SK-N-SH (cell line): ENCODE results near the gene EFCAB8. TPM values are rescaled to one million over a fixed set of nuclear protein-coding genes. Genes with fewer than 3 reads are reported as not detected.

Experiments
- CTCF ChIA-PET: fragments of 300-600, 350-600 bp; formaldehyde crosslinking; extraction: SDS; loops from one replicate; lab custom pipeline; 2021; lab: Yijun Ruan, JAX
- POLR2A ChIA-PET: fragments of 350-600 bp; sonication (Branson Sonifier 250); formaldehyde crosslinking; extraction: SDS; loops from one replicate; lab custom pipeline; 2020; ENCODE audit warnings: antibody characterized with exemption, inconsistent platforms; lab: Yijun Ruan, JAX
- DNase-seq: peaks from one replicate; pipeline ENCODE4 v3.0.0; 2012
- H2AFZ ChIP-seq: fragments of 200-600 bp; sonication (generic); 2 replicates; pipeline ENCODE4 v1.8.1; 2016; ENCODE audit warnings: antibody characterized with exemption, mild to moderate bottlenecking, low read depth
- H3F3A ChIP-seq: fragments of 200-600 bp; sonication (generic); replicated peaks from 2 replicates; pipeline ENCODE3; 2016; ENCODE audit warnings: antibody characterized with exemption, mild to moderate bottlenecking; ENCODE audit not compliant: insufficient read depth
- H3K27ac ChIP-seq, 2 experiments: fragments of 200-500 bp in 1 of 2; fragments of 200-600 bp in 1 of 2; sonication (Bioruptor generic) in 1 of 2; sonication (generic), shearing (Covaris generic) in 1 of 2; 2 replicates each; pipeline versions ENCODE4 v1.5.1 to v1.6.1; 2014 to 2016; ENCODE audit warnings: low read depth in 2 of 2, inconsistent platforms in 1 of 2, low read length in 1 of 2, mild to moderate bottlenecking in 1 of 2, mixed read lengths in 1 of 2
- H3K27me3 ChIP-seq: fragments of 200-600 bp; sonication (generic), shearing (Covaris generic); 2 replicates; pipeline ENCODE4 v1.6.1; 2016; ENCODE audit warnings: mixed run types; ENCODE audit not compliant: insufficient read depth
- H3K36me3 ChIP-seq, 2 experiments: fragments of 200-500 bp in 1 of 2; fragments of 200-600 bp in 1 of 2; sonication (Bioruptor generic) in 1 of 2; sonication (generic) in 1 of 2; replicated peaks in 1 of 2; 2 replicates each; pipeline versions ENCODE3 to v1.5.1; 2014 to 2016; ENCODE audit warnings: low read length in 1 of 2, mild to moderate bottlenecking in 1 of 2; ENCODE audit not compliant: insufficient read depth in 2 of 2, control insufficient read depth in 1 of 2
- H3K4me1 ChIP-seq, 2 experiments: fragments of 200-500 bp in 1 of 2; fragments of 200-600 bp in 1 of 2; sonication (Bioruptor generic) in 1 of 2; sonication (generic), shearing (Covaris generic) in 1 of 2; 2 replicates each; pipeline versions ENCODE4 v1.5.1 to v1.6.1; 2014 to 2016; ENCODE audit warnings: low read depth in 1 of 2, low read length in 1 of 2, mixed run types in 1 of 2; ENCODE audit not compliant: insufficient read depth in 2 of 2, control insufficient read depth in 1 of 2
- H3K4me2 ChIP-seq: fragments of 200-600 bp; sonication (generic), shearing (Covaris generic); 2 replicates; pipeline ENCODE4 v1.6.1; 2017; ENCODE audit warnings: mixed run types
- H3K4me3 ChIP-seq, 2 experiments: fragments of 200-500 bp in 1 of 2; fragments of 200-600 bp in 1 of 2; sonication (Bioruptor generic) in 1 of 2; sonication (generic), shearing (Covaris generic) in 1 of 2; 2 replicates each; pipeline versions ENCODE4 v1.5.1 to v1.8.1; 2014 to 2016; ENCODE audit warnings: low read depth in 2 of 2, inconsistent platforms in 1 of 2, low read length in 1 of 2, mild to moderate bottlenecking in 1 of 2, mixed read lengths in 1 of 2, moderate library complexity in 1 of 2
- H3K79me2 ChIP-seq: fragments of 200-600 bp; sonication (generic); 2 replicates; pipeline ENCODE4 v1.8.1; 2017; ENCODE audit warnings: mild to moderate bottlenecking; ENCODE audit not compliant: insufficient read depth
- H3K9ac ChIP-seq: fragments of 200-600 bp; sonication (generic); 2 replicates; pipeline ENCODE4 v1.6.1; 2017; ENCODE audit warnings: mixed run types
- H3K9me2 ChIP-seq: fragments of 200-600 bp; sonication (generic); 2 replicates; pipeline ENCODE4 v1.6.1; 2017; ENCODE audit warnings: mixed run types
- H3K9me3 ChIP-seq: fragments of 200-600 bp; sonication (generic); 2 replicates; pipeline ENCODE4 v1.6.1; 2017; ENCODE audit warnings: mixed run types, mild to moderate bottlenecking, moderate library complexity
- H4K20me1 ChIP-seq: fragments of 200-600 bp; sonication (generic); 2 replicates; pipeline ENCODE4 v1.6.1; 2017; ENCODE audit warnings: mild to moderate bottlenecking, mixed run types; ENCODE audit not compliant: insufficient read depth
- CHD2 ChIP-seq: fragments of 150-350 bp; IDR thresholded peaks from 2 replicates; pipeline ENCODE4 v1.6.1; 2018; ENCODE audit warnings: low read length; ENCODE audit not compliant: partially characterized antibody
- CTCF ChIP-seq: fragments of 200-600 bp; sonication (generic); IDR thresholded peaks from 2 replicates; pipeline ENCODE4 v1.6.1; 2017; ENCODE audit warnings: antibody characterized with exemption, mild to moderate bottlenecking, moderate library complexity
- ELF1 ChIP-seq: IDR thresholded peaks from 2 replicates; pipeline ENCODE4 v1.4.0; 2012
- EP300 ChIP-seq, 2 experiments: IDR thresholded peaks; 2 replicates each; pipeline versions ENCODE4 v1.4.0 to v1.6.1; 2012; ENCODE audit warnings: borderline replicate concordance in 1 of 2, low read depth in 1 of 2, low read length in 1 of 2
- FOSL2 ChIP-seq: IDR thresholded peaks from 2 replicates; pipeline ENCODE4 v1.4.0; 2012; ENCODE audit warnings: low read depth, mild to moderate bottlenecking, moderate library complexity, borderline replicate concordance
- FOXM1 ChIP-seq: IDR thresholded peaks from 2 replicates; pipeline ENCODE4 v1.4.0; 2012; ENCODE audit warnings: low read depth, mild to moderate bottlenecking
- IRF3 ChIP-seq: fragments of 150-350 bp; IDR thresholded peaks from 2 replicates; pipeline ENCODE4 v1.6.1; 2016; ENCODE audit warnings: mild to moderate bottlenecking, low read depth, low read length
- JUND ChIP-seq: IDR thresholded peaks from 2 replicates; pipeline ENCODE4 v1.4.0; 2012
- MAX ChIP-seq: IDR thresholded peaks from 2 replicates; pipeline ENCODE4 v1.4.0; 2012; ENCODE audit warnings: low read depth
- MEF2A ChIP-seq: IDR thresholded peaks from 2 replicates; pipeline ENCODE4 v1.4.0; 2012; ENCODE audit warnings: low read depth, borderline replicate concordance
- MXI1 ChIP-seq: IDR thresholded peaks from 2 replicates; pipeline ENCODE4 v1.6.1; 2012; ENCODE audit warnings: mild to moderate bottlenecking, low read depth, low read length, improper control_type of control experiment
- NFIC ChIP-seq: IDR thresholded peaks from 2 replicates; pipeline ENCODE4 v1.4.0; 2012; ENCODE audit warnings: borderline replicate concordance
- PBX3 ChIP-seq: IDR thresholded peaks from 2 replicates; pipeline ENCODE4; 2012
- POLR2AphosphoS5 ChIP-seq: IDR thresholded peaks from 2 replicates; pipeline ENCODE4 v1.6.1; 2012; ENCODE audit warnings: low read depth, low read length
- RAD21 ChIP-seq: IDR thresholded peaks from 2 replicates; pipeline ENCODE4 v1.6.1; 2012; ENCODE audit warnings: mild to moderate bottlenecking, low read length
- RFX5 ChIP-seq: IDR thresholded peaks from 2 replicates; pipeline ENCODE4 v1.6.1; 2012; ENCODE audit warnings: mild to moderate bottlenecking, improper control_type of control experiment, low read length
- RXRA ChIP-seq: IDR thresholded peaks from 2 replicates; pipeline ENCODE4 v1.4.0; 2012; ENCODE audit warnings: low read depth, mild to moderate bottlenecking, borderline replicate concordance
- SMC3 ChIP-seq: IDR thresholded peaks from 2 replicates; pipeline ENCODE4 v1.6.1; 2012; ENCODE audit warnings: low read depth, low read length, improper control_type of control experiment
- TEAD4 ChIP-seq: IDR thresholded peaks from 2 replicates; pipeline ENCODE4 v1.4.0; 2012; ENCODE audit warnings: mild to moderate bottlenecking, borderline replicate concordance; ENCODE audit not compliant: insufficient read depth
- ZBTB33 ChIP-seq: IDR thresholded peaks from 2 replicates; pipeline ENCODE4 v1.4.0; 2012; ENCODE audit warnings: low read depth, borderline replicate concordance
- whole genome bisulfite sequencing: methylation state at CpG from one replicate; pipeline ENCODE4 v1.1.6; 2017; ENCODE audit warnings: low lambda C conversion rate; 5-methylcytosine and 5-hydroxymethylcytosine counted together
- polyA plus RNA-seq, 3 experiments: library from polyadenylated mRNA; depleted of rRNA; stranded (reverse); fragments of >200 nt; gene quantifications; 2 replicates each; pipeline ENCODE4 v1.2.3, GENCODE V29; 2012

EFCAB8 gene
- polyA plus RNA-seq, 1 of the 3 experiments (the other 2 are of a cell fraction), result not detected

- no peak overlapping the region for H2AFZ ChIP-seq
- no peak overlapping the region for H3K9ac ChIP-seq
- DNase-seq, result no peak
- H3K79me2 ChIP-seq, result no peaks in the 10 kb centered on the region
- H3K36me3 ChIP-seq, result no peaks in the 10 kb centered on the region
- H3K9me2 ChIP-seq, result no peaks in the 10 kb centered on the region
- ChIA-PET CTCF (interaction anchor here (1.7 to 2.2 kb wide), 2 partner anchors 21 to 91 kb away, joined by 6 read pairs; no protein-coding TSS in a partner anchor), POLR2A (interaction anchor here (0.8 kb wide), 1 partner anchor 33 kb away, joined by 3 read pairs; no protein-coding TSS in a partner anchor)
- H3K27ac ChIP-seq, result no peak overlapping the region
- H3K9me3 ChIP-seq, result no peaks in the 10 kb centered on the region
- no peak overlapping the region for H3K4me2 ChIP-seq
- WGBS, result 70% methylated on average over 2 of the region's 2 CpGs
- H3K4me3 ChIP-seq, result no peak overlapping the region
- no peaks in the 10 kb centered on the region for H4K20me1 ChIP-seq
- no peaks in the 10 kb centered on the region for H3F3A ChIP-seq
- no peak for TF ChIP-seq NFIC
- TF ChIP-seq RXRA, result no peak
- TF ChIP-seq MAX, result no peak
- no peak for TF ChIP-seq POLR2AphosphoS5
- no peak for TF ChIP-seq MEF2A
- TF ChIP-seq SMC3, result no peak
- no peak for TF ChIP-seq FOSL2
- TF ChIP-seq CTCF, result no peak
- no peak for TF ChIP-seq PBX3
- TF ChIP-seq RAD21, result no peak
- no peak for TF ChIP-seq FOXM1
- no peak for TF ChIP-seq RFX5
- TF ChIP-seq MXI1, result no peak
- no peak for TF ChIP-seq TEAD4
- no peak for TF ChIP-seq CHD2
- no peak for TF ChIP-seq JUND
- no peak for TF ChIP-seq ZBTB33
- TF ChIP-seq IRF3, result no peak
- TF ChIP-seq ELF1, result no peak
- no peak for TF ChIP-seq EP300 (IDR thresholded peaks at IDR 0.05; ENCODE audit: borderline replicate concordance in 1 of 2, low read depth in 1 of 2, low read length in 1 of 2)
- no peaks in the 10 kb centered on the region; a peak in 1 of 4 replicates for H3K4me1 ChIP-seq
- H3K27me3 ChIP-seq, result no peaks in the 10 kb centered on the region
These were observed 21.9 kb downstream of the EFCAB8 start for GRCh38 chr20:32880635-32881034.
